HEK293 (cell line): ENCODE data around the gene GABRR1.

Experiments used
- CTCF ChIA-PET: fragments of 350-600 bp; formaldehyde crosslinking; extraction: SDS; loops from one replicate; lab custom pipeline; 2021; ENCODE audit warnings: antibody characterized with exemption; lab: Yijun Ruan, JAX
- POLR2A ChIA-PET: fragments of 300-600 bp; formaldehyde crosslinking; extraction: SDS; loops from one replicate; lab custom pipeline; 2020; ENCODE audit warnings: antibody characterized with exemption, inconsistent platforms; lab: Yijun Ruan, JAX
- H3K27ac ChIP-seq: fragments of 200-500 bp; sonication (Bioruptor generic); 2 replicates; pipeline ENCODE4 v1.5.1; 2014; ENCODE audit warnings: low read depth, low read length, control low read depth, inconsistent platforms; ENCODE audit errors: extremely low read depth
- H3K36me3 ChIP-seq, 2 experiments: fragments of 200-500 bp in 1 of 2; sonication (Bioruptor generic) in 1 of 2; 1 replicate in 1 of 2; 2 replicates in 1 of 2; pipeline ENCODE4 v1.5.1; 2014 to 2017; ENCODE audit warnings: inconsistent platforms in 2 of 2, low read length in 2 of 2; ENCODE audit not compliant: control insufficient read depth in 2 of 2, insufficient read depth in 1 of 2
- H3K4me1 ChIP-seq: fragments of 200-500 bp; sonication (Bioruptor generic); 2 replicates; pipeline ENCODE4 v1.5.1; 2014; ENCODE audit warnings: mild to moderate bottlenecking, low read length, inconsistent platforms; ENCODE audit not compliant: control insufficient read depth, insufficient read depth
- H3K4me3 ChIP-seq: 2 replicates; pipeline ENCODE4 v1.5.1; 2011; ENCODE audit warnings: low read depth, mild to moderate bottlenecking, control low read depth, low read length, moderate library complexity
- H3K9me3 ChIP-seq: fragments of 200-500 bp; sonication (Bioruptor generic); 2 replicates; pipeline ENCODE4 v1.5.1; 2014; ENCODE audit warnings: low read depth, low read length, inconsistent platforms; ENCODE audit not compliant: control insufficient read depth, insufficient read depth
- GLIS2 ChIP-seq: fragments of 450-650 bp; formaldehyde crosslinking; IDR thresholded peaks from 2 replicates; pipeline ENCODE4 v1.5.1; 2016; ENCODE audit warnings: missing biosample characterization, missing genetic modification characterization
- KLF10 ChIP-seq: fragments of 450-650 bp; IDR thresholded peaks from 2 replicates; pipeline ENCODE4 v1.5.1; 2018; ENCODE audit warnings: missing biosample characterization, mild to moderate bottlenecking, missing genetic modification characterization
- SCRT1 ChIP-seq: fragments of 450-650 bp; formaldehyde crosslinking; IDR thresholded peaks from 2 replicates; pipeline ENCODE4 v1.5.1; 2016; ENCODE audit warnings: missing biosample characterization, missing genetic modification characterization, borderline replicate concordance
- SETDB1 ChIP-seq: IDR thresholded peaks from one replicate; pipeline ENCODE4 v1.6.1; 2017; ENCODE audit warnings: mild to moderate bottlenecking, low read length, moderate library complexity, mixed read lengths; ENCODE audit not compliant: insufficient read length
- SP7 ChIP-seq: fragments of 450-650 bp; formaldehyde crosslinking; IDR thresholded peaks from 2 replicates; pipeline ENCODE4 v1.5.1; 2016; ENCODE audit warnings: missing biosample characterization, missing genetic modification characterization
- ZFP37 ChIP-seq: fragments of 450-650 bp; formaldehyde crosslinking; IDR thresholded peaks from 2 replicates; pipeline ENCODE4 v1.5.1; 2016; ENCODE audit warnings: missing biosample characterization, missing genetic modification characterization
- ZIC2 ChIP-seq: fragments of 450-650 bp; formaldehyde crosslinking; IDR thresholded peaks from 2 replicates; pipeline ENCODE4 v1.5.1; 2016; ENCODE audit warnings: missing biosample characterization, missing genetic modification characterization
- ZNF138 ChIP-seq: fragments of 450-650 bp; formaldehyde crosslinking; IDR thresholded peaks from 2 replicates; pipeline ENCODE4 v1.5.1; 2016; ENCODE audit warnings: missing biosample characterization, missing genetic modification characterization, borderline replicate concordance
- ZNF169 ChIP-seq: fragments of 450-650 bp; formaldehyde crosslinking; IDR thresholded peaks from 2 replicates; pipeline ENCODE4 v1.5.1; 2016; ENCODE audit warnings: missing biosample characterization, missing genetic modification characterization
- ZNF18 ChIP-seq: fragments of 450-650 bp; formaldehyde crosslinking; IDR thresholded peaks from 2 replicates; pipeline ENCODE4 v1.5.1; 2016; ENCODE audit warnings: missing biosample characterization, missing genetic modification characterization
- ZNF214 ChIP-seq: fragments of 450-650 bp; formaldehyde crosslinking; IDR thresholded peaks from 2 replicates; pipeline ENCODE4 v1.5.1; 2017; ENCODE audit warnings: missing biosample characterization, mild to moderate bottlenecking, missing genetic modification characterization, borderline replicate concordance
- ZNF239 ChIP-seq: fragments of 450-650 bp; formaldehyde crosslinking; IDR thresholded peaks from 2 replicates; pipeline ENCODE4 v1.5.1; 2016; ENCODE audit warnings: missing biosample characterization, missing genetic modification characterization
- ZNF274 ChIP-seq, 2 experiments: fragments of 200-500 bp in 1 of 2; fragments of 450-650 bp in 1 of 2; sonication (Bioruptor generic) in 1 of 2; formaldehyde crosslinking in 1 of 2; IDR thresholded peaks; 2 replicates each; pipeline versions ENCODE4 v1.5.1 to v1.6.1; 2014 to 2016; ENCODE audit warnings: borderline replicate concordance in 1 of 2, inconsistent platforms in 1 of 2, low read length in 1 of 2, missing biosample characterization in 1 of 2, missing genetic modification characterization in 1 of 2
- ZNF292 ChIP-seq: fragments of 450-650 bp; formaldehyde crosslinking; IDR thresholded peaks from 2 replicates; pipeline ENCODE4 v1.5.1; 2016; ENCODE audit warnings: low read depth, missing biosample characterization, missing genetic modification characterization, borderline replicate concordance
- ZNF549 ChIP-seq: fragments of 450-650 bp; IDR thresholded peaks from 2 replicates; pipeline ENCODE4 v1.5.1; 2018; ENCODE audit warnings: missing biosample characterization, missing genetic modification characterization, mild to moderate bottlenecking, inconsistent platforms, moderate library complexity
- ZNF558 ChIP-seq: fragments of 450-650 bp; formaldehyde crosslinking; IDR thresholded peaks from 2 replicates; pipeline ENCODE4 v1.5.1; 2016; ENCODE audit warnings: missing biosample characterization, missing genetic modification characterization
- TF ChIP-seq, protein P1 (sequence below): fragments of 450-650 bp; formaldehyde crosslinking; IDR thresholded peaks from 2 replicates; pipeline ENCODE4 v1.5.1; 2016; ENCODE audit warnings: missing biosample characterization, missing genetic modification characterization
- TF ChIP-seq, protein P2 (sequence below): fragments of 450-650 bp; formaldehyde crosslinking; IDR thresholded peaks from 2 replicates; pipeline ENCODE4 v1.5.1; 2016; ENCODE audit warnings: missing biosample characterization, missing genetic modification characterization

Gene GABRR1

GRCh38 chr6:89222712-89223039 lies 5.5 kb upstream of the GABRR1 start:
- TF ChIP-seq ZNF558 (tag by site-specific recombination): no peak
- TF ChIP-seq SP7 (tag by site-specific recombination): 0 out of 2 replicates have a peak, but pooled peaks have one; percentile 12
- 0 out of 2 replicates have a peak, but pooled peaks have one; percentile 17 for TF ChIP-seq KLF10 (tag by site-specific recombination)
- no peak for TF ChIP-seq ZNF274 (IDR thresholded peaks at IDR 0.05; ENCODE audit: low read length)
- TF ChIP-seq ZNF274 (tag by site-specific recombination; IDR thresholded peaks at IDR 0.05; ENCODE audit: borderline replicate concordance): no peak
- no peak for TF ChIP-seq ZIC2 (tag by site-specific recombination)
- no peak for TF ChIP-seq ZNF549
- TF ChIP-seq SCRT1: no peak
- no peak for TF ChIP-seq ZFP37 (tag by site-specific recombination)
- TF ChIP-seq, protein P1, sequence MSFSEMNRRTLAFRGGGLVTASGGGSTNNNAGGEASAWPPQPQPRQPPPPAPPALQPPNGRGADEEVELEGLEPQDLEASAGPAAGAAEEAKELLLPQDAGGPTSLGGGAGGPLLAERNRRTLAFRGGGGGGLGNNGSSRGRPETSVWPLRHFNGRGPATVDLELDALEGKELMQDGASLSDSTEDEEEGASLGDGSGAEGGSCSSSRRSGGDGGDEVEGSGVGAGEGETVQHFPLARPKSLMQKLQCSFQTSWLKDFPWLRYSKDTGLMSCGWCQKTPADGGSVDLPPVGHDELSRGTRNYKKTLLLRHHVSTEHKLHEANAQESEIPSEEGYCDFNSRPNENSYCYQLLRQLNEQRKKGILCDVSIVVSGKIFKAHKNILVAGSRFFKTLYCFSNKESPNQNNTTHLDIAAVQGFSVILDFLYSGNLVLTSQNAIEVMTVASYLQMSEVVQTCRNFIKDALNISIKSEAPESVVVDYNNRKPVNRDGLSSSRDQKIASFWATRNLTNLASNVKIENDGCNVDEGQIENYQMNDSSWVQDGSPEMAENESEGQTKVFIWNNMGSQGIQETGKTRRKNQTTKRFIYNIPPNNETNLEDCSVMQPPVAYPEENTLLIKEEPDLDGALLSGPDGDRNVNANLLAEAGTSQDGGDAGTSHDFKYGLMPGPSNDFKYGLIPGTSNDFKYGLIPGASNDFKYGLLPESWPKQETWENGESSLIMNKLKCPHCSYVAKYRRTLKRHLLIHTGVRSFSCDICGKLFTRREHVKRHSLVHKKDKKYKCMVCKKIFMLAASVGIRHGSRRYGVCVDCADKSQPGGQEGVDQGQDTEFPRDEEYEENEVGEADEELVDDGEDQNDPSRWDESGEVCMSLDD: no peak
- no peak for TF ChIP-seq SETDB1
- TF ChIP-seq ZNF18: no peak
- TF ChIP-seq ZNF239 (tag by site-specific recombination): no peak
- TF ChIP-seq ZNF214: no peak
- TF ChIP-seq, protein P2, sequence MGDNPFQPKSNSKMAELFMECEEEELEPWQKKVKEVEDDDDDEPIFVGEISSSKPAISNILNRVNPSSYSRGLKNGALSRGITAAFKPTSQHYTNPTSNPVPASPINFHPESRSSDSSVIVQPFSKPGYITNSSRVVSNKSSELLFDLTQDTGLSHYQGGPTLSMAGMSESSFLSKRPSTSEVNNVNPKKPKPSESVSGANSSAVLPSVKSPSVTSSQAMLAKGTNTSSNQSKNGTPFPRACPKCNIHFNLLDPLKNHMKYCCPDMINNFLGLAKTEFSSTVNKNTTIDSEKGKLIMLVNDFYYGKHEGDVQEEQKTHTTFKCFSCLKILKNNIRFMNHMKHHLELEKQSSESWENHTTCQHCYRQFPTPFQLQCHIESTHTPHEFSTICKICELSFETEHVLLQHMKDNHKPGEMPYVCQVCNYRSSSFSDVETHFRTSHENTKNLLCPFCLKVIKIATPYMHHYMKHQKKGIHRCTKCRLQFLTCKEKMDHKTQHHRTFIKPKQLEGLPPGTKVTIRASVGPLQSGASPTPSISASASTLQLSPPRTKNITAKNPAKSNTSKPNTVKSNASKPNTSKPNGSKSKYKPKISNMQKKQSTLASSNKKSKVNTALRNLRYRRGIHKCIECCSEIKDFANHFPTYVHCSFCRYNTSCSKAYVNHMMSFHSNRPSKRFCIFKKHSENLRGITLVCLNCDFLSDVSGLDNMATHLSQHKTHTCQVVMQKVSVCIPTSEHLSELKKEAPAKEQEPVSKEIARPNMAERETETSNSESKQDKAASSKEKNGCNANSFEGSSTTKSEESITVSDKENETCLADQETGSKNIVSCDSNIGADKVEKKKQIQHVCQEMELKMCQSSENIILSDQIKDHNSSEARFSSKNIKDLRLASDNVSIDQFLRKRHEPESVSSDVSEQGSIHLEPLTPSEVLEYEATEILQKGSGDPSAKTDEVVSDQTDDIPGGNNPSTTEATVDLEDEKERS (tag by site-specific recombination): no peak
- TF ChIP-seq GLIS2 (tag by site-specific recombination): no peak
- no peak for TF ChIP-seq ZNF292 (tag by site-specific recombination)
- no peak for TF ChIP-seq ZNF169 (tag by site-specific recombination)
- TF ChIP-seq ZNF138 (tag by site-specific recombination): no peak
- no peak overlapping the region for H3K27ac ChIP-seq
- POLR2A ChIA-PET: interaction anchor here (1.3 to 1.9 kb wide), 2 partner anchors 76 to 142 kb away, joined by 3 to 5 read pairs; partner anchors contain the start of genes PM20D2 and PNRC1
- CTCF ChIA-PET: no interaction called here
- no peaks in the 10 kb centered on the region for H3K9me3 ChIP-seq
- peaks cover 6% of the 10 kb centered on the region; the same call in 1 of the 2 replicates for H3K4me1 ChIP-seq
- no peaks in the 10 kb centered on the region for H3K36me3 ChIP-seq
- no peak overlapping the region for H3K4me3 ChIP-seq
